HEK293 (cell line): ENCODE data around the gene PTH2.

ENCODE experiments used
- CTCF ChIP-seq: fragments of 450-650 bp; formaldehyde crosslinking; IDR thresholded peaks from 2 replicates; pipeline ENCODE4 v1.5.1; 2016; ENCODE audit warnings: missing biosample characterization, missing genetic modification characterization
- ZSCAN16 ChIP-seq: fragments of 450-650 bp; formaldehyde crosslinking; IDR thresholded peaks from 2 replicates; pipeline ENCODE4 v1.5.1; 2016; ENCODE audit warnings: missing biosample characterization, missing genetic modification characterization

GRCh38 chr19:49427339-49427738 is 4.1 kb upstream of the PTH2 start:
- no peak for TF ChIP-seq CTCF (tag by site-specific recombination)
- TF ChIP-seq ZSCAN16 (tag by site-specific recombination) = no peak
